GM15510 (cell line): ENCODE data around the gene FSTL3.

Experiments
- POLR2A ChIP-seq: IDR thresholded peaks from 3 replicates; pipeline ENCODE4 v1.6.1; 2011; ENCODE audit warnings: borderline replicate concordance; ENCODE audit not compliant: insufficient read length; ENCODE audit errors: extremely low read depth

Gene FSTL3

DNA sequence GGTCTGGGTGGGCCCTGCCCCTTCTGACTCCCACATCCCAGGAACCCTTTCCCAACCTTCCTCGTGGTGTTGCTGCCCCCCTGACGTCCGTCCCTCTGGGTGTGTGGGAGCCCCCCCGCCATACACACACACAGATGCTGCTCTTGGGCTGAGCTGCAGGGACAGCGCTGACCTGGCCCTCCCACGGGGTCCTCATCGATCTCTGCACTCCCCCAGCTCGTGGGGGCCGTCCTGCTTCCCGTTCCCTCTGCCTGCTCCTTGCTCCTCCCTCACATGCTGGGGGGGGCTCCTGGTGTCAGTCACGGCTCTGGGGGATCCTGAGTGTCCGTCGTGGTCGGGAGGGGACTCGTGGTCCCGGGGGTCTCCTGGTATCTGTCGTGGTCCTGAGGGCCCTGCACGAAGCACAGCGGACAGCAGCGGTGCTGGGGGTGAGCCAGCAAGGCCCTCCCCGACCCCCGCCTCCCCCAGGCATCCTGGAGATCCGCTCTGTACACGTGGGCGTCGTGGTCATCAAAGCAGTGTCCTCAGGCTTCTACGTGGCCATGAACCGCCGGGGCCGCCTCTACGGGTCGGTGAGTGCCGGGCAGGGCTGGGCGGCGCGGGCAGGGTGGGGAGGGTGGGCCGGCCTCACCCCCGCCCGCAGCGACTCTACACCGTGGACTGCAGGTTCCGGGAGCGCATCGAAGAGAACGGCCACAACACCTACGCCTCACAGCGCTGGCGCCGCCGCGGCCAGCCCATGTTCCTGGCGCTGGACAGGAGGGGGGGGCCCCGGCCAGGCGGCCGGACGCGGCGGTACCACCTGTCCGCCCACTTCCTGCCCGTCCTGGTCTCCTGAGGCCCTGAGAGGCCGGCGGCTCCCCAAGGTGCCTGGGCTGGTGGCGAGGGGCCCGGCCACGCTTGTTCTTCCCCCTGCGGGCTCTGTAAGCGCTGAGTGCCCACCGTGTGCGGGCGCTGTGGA, 33.1 kb upstream of the FSTL3 start:
- TF ChIP-seq POLR2A = no peak

GRCh38 chr19:643736-644135, 32.5 kb upstream of the FSTL3 start:
- no peak for TF ChIP-seq POLR2A

- no peak for TF ChIP-seq POLR2A
Observed at GRCh38 chr19:644363-644762, 31.8 kb upstream of the FSTL3 start.

- TF ChIP-seq POLR2A = no peak
Observed at GRCh38 chr19:644789-645188, 31.4 kb upstream of the FSTL3 start.

- TF ChIP-seq POLR2A = no peak
Observed at GRCh38 chr19:645912-646778, 30.0 kb upstream of the FSTL3 start.

DNA sequence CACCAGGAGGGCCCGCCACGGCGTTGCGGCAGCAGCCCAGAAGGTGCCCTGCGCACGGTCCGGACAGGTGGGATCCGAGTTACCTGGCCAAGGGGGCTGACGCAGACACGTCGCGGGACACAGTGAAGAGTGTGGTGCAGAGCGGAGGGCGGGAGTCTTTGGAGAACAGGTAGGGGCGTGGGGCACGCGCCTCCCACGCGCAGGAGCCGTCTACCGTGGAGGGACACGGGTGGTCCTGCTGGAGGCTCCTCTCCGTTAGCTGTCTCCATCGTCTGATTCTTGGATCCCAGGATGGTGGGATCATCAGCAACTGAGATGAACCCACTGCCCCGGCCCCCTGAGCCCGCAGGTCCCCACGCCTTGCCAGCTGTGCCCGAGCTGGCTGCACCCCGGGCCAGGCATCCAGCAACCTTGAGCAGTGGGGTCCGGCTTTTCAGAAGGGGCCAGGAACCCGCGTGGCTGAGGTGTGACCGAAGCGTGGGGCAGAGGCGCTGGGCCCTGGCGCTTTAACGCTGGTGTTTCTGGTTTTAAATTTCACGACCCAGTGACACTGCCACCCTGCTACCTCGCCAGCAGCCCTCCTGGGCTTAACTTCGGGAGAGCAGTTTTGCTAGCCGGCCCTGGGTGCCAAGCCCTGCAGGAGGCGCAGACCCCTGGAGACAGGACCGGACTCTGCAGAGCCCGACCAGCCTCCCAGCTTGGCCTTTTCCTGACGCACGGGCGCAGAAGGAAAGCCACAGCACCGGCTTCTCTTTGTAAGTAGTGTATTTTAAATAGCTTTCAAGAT, 29.2 kb upstream of the FSTL3 start:
- no peak for TF ChIP-seq POLR2A

DNA sequence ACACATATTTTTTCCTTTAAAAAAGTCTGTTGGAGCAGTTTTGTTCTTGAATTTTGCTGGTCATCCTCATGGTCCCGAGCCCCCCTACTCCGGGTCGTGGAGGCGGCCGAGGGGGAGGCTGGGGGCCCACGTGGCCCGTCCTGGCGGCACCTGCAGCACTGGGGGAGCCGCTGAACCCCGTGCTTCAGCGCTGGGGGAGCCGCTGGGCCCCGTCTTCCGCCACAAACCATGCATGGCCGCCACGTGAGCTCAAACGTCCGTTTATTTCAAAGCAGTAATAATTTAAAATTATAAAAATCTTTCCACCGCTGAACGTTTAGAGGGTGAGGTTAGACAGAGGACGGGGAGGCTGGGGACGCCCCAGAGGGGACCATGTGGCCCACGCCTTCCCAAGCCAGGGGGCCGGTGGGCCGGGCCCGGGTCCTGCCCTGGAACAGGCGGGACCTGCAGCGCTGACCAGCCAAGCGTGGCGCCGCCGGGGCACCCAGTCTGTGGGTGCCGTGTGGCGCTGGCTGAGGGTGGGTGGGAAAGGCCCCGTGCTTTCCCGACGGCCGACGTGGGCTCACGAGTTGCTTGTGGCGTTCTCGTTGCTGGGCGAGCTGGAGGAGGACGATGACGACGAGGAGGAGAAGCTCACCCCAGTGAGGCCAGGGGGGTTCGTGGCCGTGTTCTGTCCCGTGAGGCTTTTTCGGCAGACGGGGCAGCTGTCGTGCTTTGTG, 28.5 kb upstream of the FSTL3 start:
- no peak for TF ChIP-seq POLR2A

DNA sequence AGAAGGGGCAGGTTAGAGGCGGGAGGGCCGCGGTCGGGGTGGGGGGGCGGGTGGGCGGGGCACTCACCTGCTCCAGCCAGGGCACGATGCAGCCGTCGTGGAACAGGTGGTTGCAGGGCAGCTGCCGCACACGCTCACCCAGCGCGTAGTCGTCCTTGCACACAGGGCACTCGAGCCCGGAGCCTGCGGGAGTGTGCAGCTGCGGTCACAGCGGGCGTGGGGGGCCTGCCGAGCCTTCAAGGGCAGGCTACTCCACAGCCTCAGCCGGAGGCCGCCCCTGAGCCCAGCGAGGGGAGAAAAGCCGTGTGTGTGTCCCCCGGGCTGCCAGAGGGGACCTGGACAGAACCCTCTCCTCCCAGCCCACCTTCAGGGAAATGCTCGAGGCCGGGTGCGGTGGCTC, 27.9 kb upstream of the FSTL3 start:
- no peak for TF ChIP-seq POLR2A

DNA sequence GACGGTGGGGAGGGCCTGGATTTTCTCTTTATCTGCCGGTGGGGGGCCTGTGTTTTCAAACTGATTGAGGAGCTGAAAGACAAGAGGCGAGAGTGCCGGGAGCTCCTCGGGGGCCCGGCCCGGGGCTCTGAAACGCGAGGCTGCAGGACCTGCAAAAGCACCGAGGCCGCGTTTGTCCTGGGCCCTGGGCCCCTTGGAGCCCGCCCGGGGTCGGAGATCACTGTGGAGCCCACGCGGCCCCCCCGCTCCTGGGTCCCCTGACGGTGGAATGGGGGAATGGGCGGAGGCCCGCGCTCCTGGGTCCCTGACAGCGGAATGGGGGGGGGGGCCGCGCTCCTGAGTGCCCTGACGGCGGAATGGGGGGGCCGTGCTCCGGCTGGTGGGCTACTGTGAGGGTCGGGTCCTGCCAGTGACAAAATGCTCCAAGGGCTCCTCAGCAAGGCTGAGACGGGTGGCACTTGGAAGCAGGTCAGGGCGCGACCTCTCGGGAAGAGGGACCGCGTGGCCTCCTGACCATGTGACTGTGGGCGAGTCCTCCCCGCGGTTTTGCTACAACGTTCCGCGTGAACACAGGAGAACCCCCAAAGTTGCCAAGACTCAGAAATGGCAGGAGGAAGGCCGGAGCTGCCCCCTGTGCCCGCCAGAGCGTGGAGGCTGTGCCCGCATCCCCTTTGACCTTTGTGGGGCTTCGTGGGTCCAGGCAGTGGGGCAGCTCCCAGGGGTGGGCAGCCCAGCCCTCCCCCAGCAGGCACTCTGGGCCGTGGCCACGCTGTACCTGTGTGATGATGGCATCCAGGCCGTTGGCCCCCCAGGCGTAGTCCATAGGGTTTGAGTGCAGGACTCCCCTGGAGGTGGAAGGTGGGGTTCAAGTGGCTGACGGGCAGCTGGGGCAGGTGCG, 27.0 kb upstream of the FSTL3 start:
- no peak for TF ChIP-seq POLR2A

DNA sequence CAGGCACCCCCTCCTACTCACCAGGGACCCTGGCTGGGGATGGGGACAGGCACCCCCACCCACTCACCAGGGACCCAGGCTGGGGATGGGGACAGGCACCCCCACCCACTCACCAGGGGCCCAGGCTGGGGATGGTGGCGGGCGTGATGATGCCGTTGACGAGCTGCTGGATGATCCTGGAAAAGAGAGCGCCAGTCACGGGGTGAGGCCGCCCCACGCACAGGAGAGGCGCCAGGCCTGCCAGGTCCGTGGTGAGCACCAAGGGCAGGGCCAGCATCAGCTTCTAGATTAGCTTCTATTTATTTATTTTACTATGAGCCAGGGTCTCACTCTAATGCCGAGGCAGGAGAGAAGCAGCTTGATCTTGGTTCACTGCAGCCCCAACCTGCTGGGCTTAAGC, 26.1 kb upstream of the FSTL3 start:
- TF ChIP-seq POLR2A = no peak

- no peak for TF ChIP-seq POLR2A
Observed at GRCh38 chr19:651114-651818, 24.9 kb upstream of the FSTL3 start.

- no peak for TF ChIP-seq POLR2A
Observed at GRCh38 chr19:651991-652390, 24.2 kb upstream of the FSTL3 start.
